Measurements from ENCODE around the gene LHFPL6.

GRCh38 chr13:39450176-39450575 is 152.8 kb downstream of the LHFPL6 start:
- TF ChIP-seq, protein P1, sequence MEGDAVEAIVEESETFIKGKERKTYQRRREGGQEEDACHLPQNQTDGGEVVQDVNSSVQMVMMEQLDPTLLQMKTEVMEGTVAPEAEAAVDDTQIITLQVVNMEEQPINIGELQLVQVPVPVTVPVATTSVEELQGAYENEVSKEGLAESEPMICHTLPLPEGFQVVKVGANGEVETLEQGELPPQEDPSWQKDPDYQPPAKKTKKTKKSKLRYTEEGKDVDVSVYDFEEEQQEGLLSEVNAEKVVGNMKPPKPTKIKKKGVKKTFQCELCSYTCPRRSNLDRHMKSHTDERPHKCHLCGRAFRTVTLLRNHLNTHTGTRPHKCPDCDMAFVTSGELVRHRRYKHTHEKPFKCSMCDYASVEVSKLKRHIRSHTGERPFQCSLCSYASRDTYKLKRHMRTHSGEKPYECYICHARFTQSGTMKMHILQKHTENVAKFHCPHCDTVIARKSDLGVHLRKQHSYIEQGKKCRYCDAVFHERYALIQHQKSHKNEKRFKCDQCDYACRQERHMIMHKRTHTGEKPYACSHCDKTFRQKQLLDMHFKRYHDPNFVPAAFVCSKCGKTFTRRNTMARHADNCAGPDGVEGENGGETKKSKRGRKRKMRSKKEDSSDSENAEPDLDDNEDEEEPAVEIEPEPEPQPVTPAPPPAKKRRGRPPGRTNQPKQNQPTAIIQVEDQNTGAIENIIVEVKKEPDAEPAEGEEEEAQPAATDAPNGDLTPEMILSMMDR (IDR thresholded peaks at IDR 0.05): no peak
- no peak for TF ChIP-seq POLR2A (IDR thresholded peaks at IDR 0.05)
